Prostate gland (tissue), 2 donors: ENCODE measurements around the gene FYB2. TPM values are rescaled to one million over a fixed set of nuclear protein-coding genes. Genes with fewer than 3 reads are reported as not detected.
A peak's percentile ranks its signal among the peaks of the same experiment; 100 is the strongest.

ENCODE experiments used
- DNase-seq: peaks from one replicate; pipeline ENCODE4 v3.0.0-alpha.2; 2019; ENCODE audit warnings: low spot score
- H3K27ac ChIP-seq, 2 donors: fragments of 200-600 bp; sonication (generic); 2 replicates each; pipeline ENCODE4 v1.5.1; 2017 to 2019
- H3K27me3 ChIP-seq: fragments of 200-600 bp; sonication (generic); replicated peaks from 2 replicates; pipeline ENCODE4 v1.5.1; 2019; ENCODE audit not compliant: insufficient read depth
- H3K36me3 ChIP-seq, 2 donors: fragments of 200-600 bp; sonication (generic); 1 replicate in 1 of 2; 2 replicates in 1 of 2; pipeline versions ENCODE4 v1.5.1 to v1.8.1; 2017 to 2019
- H3K4me1 ChIP-seq: fragments of 200-600 bp; sonication (generic); replicated peaks from 2 replicates; pipeline ENCODE4 v1.5.1; 2019
- H3K4me3 ChIP-seq, 2 donors: fragments of 200-600 bp; sonication (generic); 2 replicates each; pipeline ENCODE4 v1.5.1; 2017 to 2019
- H3K9me3 ChIP-seq: fragments of 200-600 bp; sonication (generic); 2 replicates; pipeline ENCODE4 v1.5.1; 2017
- CTCF ChIP-seq, 4 experiments: fragments of 200-600 bp in 2 of 4; fragments of 450-650 bp in 2 of 4; sonication (generic) in 2 of 4; IDR thresholded peaks; 1 replicate in 3 of 4; 2 replicates in 1 of 4; pipeline ENCODE4 v1.5.1; 2016 to 2019; ENCODE audit warnings: antibody characterized with exemption in 4 of 4, mild to moderate bottlenecking in 2 of 4, moderate library complexity in 2 of 4
- POLR2A ChIP-seq: fragments of 450-650 bp; IDR thresholded peaks from one replicate; pipeline ENCODE4 v1.6.1; 2016; ENCODE audit warnings: antibody characterized with exemption, mild to moderate bottlenecking
- POLR2AphosphoS5 ChIP-seq: sonication (generic); formaldehyde crosslinking; IDR thresholded peaks from one replicate; pipeline ENCODE4 v1.6.1; 2017; ENCODE audit warnings: antibody characterized with exemption
- WGBS: methylation state at CpG from one replicate; pipeline ENCODE4 v1.1.5; 2018; 5-methylcytosine and 5-hydroxymethylcytosine counted together
- intact Hi-C: fragments of 100-400 bp; cut with DNase I; formaldehyde crosslinking; loops from one replicate; pipeline ENCODE4 v1.14.2; 2022
- total RNA-seq, 2 donors: library from RNA; depleted of rRNA; stranded (reverse); fragments of >200 nt; gene quantifications; one replicate each; pipeline ENCODE4 v1.1.0, GENCODE V29; 2016

The FYB2 gene
- total RNA-seq, 2 donors from 2014 or later, result 7.8 to 8.2 TPM

GRCh38 chr1:56814205-56814604, 5.0 kb downstream of the FYB2 start:
- Histone ChIP-seq H3K4me1 (peaks cover under 1% of the 10 kb centered on the region), H3K36me3 (no peaks in the 10 kb centered on the region), H3K9me3 (no peaks in the 10 kb centered on the region), H3K4me3 (no peak overlapping the region), H3K27me3 (no peaks in the 10 kb centered on the region), H3K27ac (no peak overlapping the region)
- no peak for DNase-seq
- intact Hi-C loops, result no loop called here
- WGBS, result 94% methylated on average over 2 of the region's 2 CpGs
- TF ChIP-seq CTCF (IDR thresholded peaks at IDR 0.05) (no peak), POLR2A (no peak), POLR2AphosphoS5 (no peak)

GRCh38 chr1:56811331-56811730, 7.9 kb downstream of the FYB2 start:
- 57% methylated on average over 2 of the region's 2 CpGs for WGBS
- intact Hi-C loops, result no loop called here
- Histone ChIP-seq H3K4me1 (peaks cover 3% of the 10 kb centered on the region), H3K27me3 (no peaks in the 10 kb centered on the region), H3K4me3 (no peak overlapping the region), H3K36me3 (no peaks in the 10 kb centered on the region), H3K27ac (no peak overlapping the region), H3K9me3 (no peaks in the 10 kb centered on the region)
- TF ChIP-seq POLR2A, result no peak
- no peak for DNase-seq

GRCh38 chr1:56808410-56808809, 10.8 kb downstream of the FYB2 start:
- Histone ChIP-seq H3K9me3 (no peaks in the 10 kb centered on the region), H3K27me3 (no peaks in the 10 kb centered on the region), H3K4me3 (no peak overlapping the region), H3K36me3 (no peaks in the 10 kb centered on the region), H3K4me1 (peaks cover 3% of the 10 kb centered on the region), H3K27ac (no peak overlapping the region)
- no peak for DNase-seq
- TF ChIP-seq CTCF (IDR thresholded peaks at IDR 0.05) (no peak), POLR2A (no peak), POLR2AphosphoS5 (no peak)
- intact Hi-C loops, result no loop called here
- WGBS, result 82% methylated on average over 1 of the region's 1 CpG

- TF ChIP-seq POLR2A (no peak), CTCF (IDR thresholded peaks at IDR 0.05) (no peak), POLR2AphosphoS5 (no peak)
- Histone ChIP-seq H3K27me3 (no peaks in the 10 kb centered on the region), H3K4me1 (peaks cover 3% of the 10 kb centered on the region), H3K9me3 (no peaks in the 10 kb centered on the region), H3K27ac (no peak overlapping the region), H3K36me3 (no peaks in the 10 kb centered on the region), H3K4me3 (no peak overlapping the region)
- DNase-seq, result no peak
- intact Hi-C loops, result no loop called here
- 23% methylated on average over 3 of the region's 3 CpGs for WGBS
Measured at GRCh38 chr1:56806804-56807203, 12.4 kb downstream of the FYB2 start.

GRCh38 chr1:56803561-56804156, 15.5 kb downstream of the FYB2 start:
- H3K4me3 ChIP-seq, result no peak overlapping the region
- peak; percentile 17 for DNase-seq
- H3K9me3 ChIP-seq, result no peaks in the 10 kb centered on the region
- no peaks in the 10 kb centered on the region for H3K36me3 ChIP-seq
- H3K4me1 ChIP-seq, result peaks cover 3% of the 10 kb centered on the region
- no peak overlapping the region for H3K27ac ChIP-seq
- no peak for TF ChIP-seq POLR2A
- peak in 1 of 4 experiments; percentile 10 for TF ChIP-seq CTCF (IDR thresholded peaks at IDR 0.05)
- H3K27me3 ChIP-seq, result no peaks in the 10 kb centered on the region
- intact Hi-C loops, result no loop called here
- 78% methylated on average over 5 of the region's 5 CpGs for WGBS
